ENCODE data around the gene SLC2A9. TPM values are rescaled to one million over a fixed set of nuclear protein-coding genes. Genes with fewer than 3 reads are reported as not detected.
"Not testable (repeated sequence)": the region's sequence is repeated elsewhere in the genome, so short reads cannot be mapped to it uniquely, and the experiment has no call there.

SLC2A9 gene
- total and polyA plus RNA-seq, 2 of the 13 experiments (the other 11 are each of a cell fraction or from before 2014, with no cell fraction given) = 36.2 to 42.3 TPM

DNA sequence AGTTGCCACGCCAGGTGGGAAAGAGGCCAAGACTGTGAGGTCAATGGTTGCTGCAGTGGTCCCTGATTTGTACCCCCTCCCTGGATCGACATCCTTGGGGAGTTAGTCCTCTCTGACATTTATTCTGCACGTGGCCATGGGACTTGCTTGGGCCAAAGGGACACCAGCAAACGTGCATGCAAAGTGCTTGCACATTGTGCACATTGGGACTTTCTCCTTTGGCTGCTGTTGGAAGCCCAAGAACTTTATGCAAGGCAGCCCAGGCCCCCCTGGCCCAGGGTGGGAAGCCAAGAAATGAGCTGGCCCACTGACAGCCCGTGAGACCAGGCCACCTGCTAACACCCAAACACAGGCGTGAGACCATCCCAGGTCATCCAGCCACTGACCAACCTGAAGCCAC, 38.1 kb downstream of the SLC2A9 start:
- in situ Hi-C loops (cut with HindIII; ENCODE audit: extremely low pct_ligation_motif_present, low pct_unique_long_range_greater_than_20kb) = no loop called here
- no peaks in the 10 kb centered on the region for H3K27me3 ChIP-seq (ENCODE audit: control insufficient read depth in 1 of 2, insufficient read depth in 2 of 2, low read length in 2 of 2)
- no peaks in the 10 kb centered on the region for H3K4me1 ChIP-seq (ENCODE audit: insufficient read depth, low read length)
- no peak overlapping the region for H2AFZ ChIP-seq (ENCODE audit: low read length)
- H4K20me1 ChIP-seq (ENCODE audit: insufficient read depth, low read length) = peaks cover 7% of the 10 kb centered on the region; the same call in 1 of the 2 replicates
- no peak for DNase-seq (ENCODE audit: low spot score)
- TF ChIP-seq, protein P1, sequence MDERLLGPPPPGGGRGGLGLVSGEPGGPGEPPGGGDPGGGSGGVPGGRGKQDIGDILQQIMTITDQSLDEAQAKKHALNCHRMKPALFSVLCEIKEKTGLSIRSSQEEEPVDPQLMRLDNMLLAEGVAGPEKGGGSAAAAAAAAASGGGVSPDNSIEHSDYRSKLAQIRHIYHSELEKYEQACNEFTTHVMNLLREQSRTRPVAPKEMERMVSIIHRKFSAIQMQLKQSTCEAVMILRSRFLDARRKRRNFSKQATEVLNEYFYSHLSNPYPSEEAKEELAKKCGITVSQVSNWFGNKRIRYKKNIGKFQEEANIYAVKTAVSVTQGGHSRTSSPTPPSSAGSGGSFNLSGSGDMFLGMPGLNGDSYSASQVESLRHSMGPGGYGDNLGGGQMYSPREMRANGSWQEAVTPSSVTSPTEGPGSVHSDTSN (CRISPR knock-in tag; IDR thresholded peaks at IDR 0.05) = no peak
- no peak for TF ChIP-seq ZFP36 (IDR thresholded peaks at IDR 0.05; ENCODE audit: borderline replicate concordance, low read depth, low read length, partially characterized antibody)
- no peak for TF ChIP-seq GZF1 (CRISPR knock-in tag; IDR thresholded peaks at IDR 0.05)
- no peak for TF ChIP-seq ZBTB7A (CRISPR knock-in tag; IDR thresholded peaks at IDR 0.05)
- TF ChIP-seq ZNF878 (CRISPR knock-in tag; IDR thresholded peaks at IDR 0.05) = no peak
- TF ChIP-seq PLRG1 (conservative IDR thresholded peaks at IDR 0.05) = no peak
- TF ChIP-seq, protein P2, sequence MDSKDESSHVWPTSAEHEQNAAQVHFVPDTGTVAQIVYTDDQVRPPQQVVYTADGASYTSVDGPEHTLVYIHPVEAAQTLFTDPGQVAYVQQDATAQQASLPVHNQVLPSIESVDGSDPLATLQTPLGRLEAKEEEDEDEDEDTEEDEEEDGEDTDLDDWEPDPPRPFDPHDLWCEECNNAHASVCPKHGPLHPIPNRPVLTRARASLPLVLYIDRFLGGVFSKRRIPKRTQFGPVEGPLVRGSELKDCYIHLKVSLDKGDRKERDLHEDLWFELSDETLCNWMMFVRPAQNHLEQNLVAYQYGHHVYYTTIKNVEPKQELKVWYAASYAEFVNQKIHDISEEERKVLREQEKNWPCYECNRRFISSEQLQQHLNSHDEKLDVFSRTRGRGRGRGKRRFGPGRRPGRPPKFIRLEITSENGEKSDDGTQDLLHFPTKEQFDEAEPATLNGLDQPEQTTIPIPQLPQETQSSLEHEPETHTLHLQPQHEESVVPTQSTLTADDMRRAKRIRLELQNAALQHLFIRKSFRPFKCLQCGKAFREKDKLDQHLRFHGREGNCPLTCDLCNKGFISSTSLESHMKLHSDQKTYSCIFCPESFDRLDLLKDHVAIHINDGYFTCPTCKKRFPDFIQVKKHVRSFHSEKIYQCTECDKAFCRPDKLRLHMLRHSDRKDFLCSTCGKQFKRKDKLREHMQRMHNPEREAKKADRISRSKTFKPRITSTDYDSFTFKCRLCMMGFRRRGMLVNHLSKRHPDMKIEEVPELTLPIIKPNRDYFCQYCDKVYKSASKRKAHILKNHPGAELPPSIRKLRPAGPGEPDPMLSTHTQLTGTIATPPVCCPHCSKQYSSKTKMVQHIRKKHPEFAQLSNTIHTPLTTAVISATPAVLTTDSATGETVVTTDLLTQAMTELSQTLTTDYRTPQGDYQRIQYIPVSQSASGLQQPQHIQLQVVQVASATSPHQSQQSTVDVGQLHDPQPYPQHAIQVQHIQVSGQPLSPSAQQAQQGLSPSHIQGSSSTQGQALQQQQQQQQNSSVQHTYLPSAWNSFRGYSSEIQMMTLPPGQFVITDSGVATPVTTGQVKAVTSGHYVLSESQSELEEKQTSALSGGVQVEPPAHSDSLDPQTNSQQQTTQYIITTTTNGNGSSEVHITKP (CRISPR knock-in tag; IDR thresholded peaks at IDR 0.05; ENCODE audit: low read depth) = no peak
- TF ChIP-seq FOXM1 (CRISPR knock-in tag; IDR thresholded peaks at IDR 0.05) = no peak
- ATAC-seq = no peak
- no peaks in the 10 kb centered on the region for H3K79me2 ChIP-seq (ENCODE audit: insufficient read depth, low read length)
- no TSS peak for BruUV-seq (replicated peaks)
- POLR2A ChIA-PET = no interaction called here
- peaks cover 28 to 72% of the 10 kb centered on the region in 2 experiments for H3K36me3 ChIP-seq (replicated peaks in 1 of 2; ENCODE audit: control insufficient read depth in 1 of 2, insufficient read depth in 2 of 2, low read length in 2 of 2)
- no peak overlapping the region for H3K9ac ChIP-seq (ENCODE audit: insufficient read depth, low read depth, low read length)
- H3K27ac ChIP-seq (ENCODE audit: extremely low read length, insufficient read depth, low read length) = no peak overlapping the region
- CTCF ChIA-PET (ENCODE audit: low intra/inter-chr PET ratio, low total read pairs) = no interaction called here
- intact Hi-C loops (cut with micrococcal nuclease; ENCODE audit: unreplicated experiment) = no loop called here
- H3K4me3 ChIP-seq (replicated peaks in 1 of 3; ENCODE audit: insufficient read depth in 1 of 3, low read depth in 2 of 3, low read length in 3 of 3) = no peak overlapping the region
- no peak overlapping the region for H3K4me2 ChIP-seq (ENCODE audit: low read depth, low read length)
- FAIRE-seq = no peak
- WGBS (ENCODE audit: low lambda C conversion rate) = 100% methylated on average over 4 of the region's 6 CpGs
- H3K9me3 ChIP-seq (ENCODE audit: low read length) = no peaks in the 10 kb centered on the region

GRCh38 chr4:9981899-9982298, 39.4 kb downstream of the SLC2A9 start:
- H3K4me1 ChIP-seq (ENCODE audit: insufficient read depth, low read length); in situ Hi-C loops (cut with HindIII; ENCODE audit: extremely low pct_ligation_motif_present, low pct_unique_long_range_greater_than_20kb); CTCF ChIA-PET (ENCODE audit: low intra/inter-chr PET ratio, low total read pairs); H3K9ac ChIP-seq (ENCODE audit: insufficient read depth, low read depth, low read length); BruUV-seq (replicated peaks); H3K9me3 ChIP-seq (ENCODE audit: low read length); H3K79me2 ChIP-seq (ENCODE audit: insufficient read depth, low read length); intact Hi-C loops (cut with micrococcal nuclease; ENCODE audit: unreplicated experiment); FAIRE-seq; DNase-seq (ENCODE audit: low spot score); H3K4me3 ChIP-seq (replicated peaks in 1 of 3; ENCODE audit: insufficient read depth in 1 of 3, low read depth in 2 of 3, low read length in 3 of 3); H3K4me2 ChIP-seq (ENCODE audit: low read depth, low read length); H3K27ac ChIP-seq (ENCODE audit: extremely low read length, insufficient read depth, low read length); H4K20me1 ChIP-seq (ENCODE audit: insufficient read depth, low read length); POLR2A ChIA-PET; H2AFZ ChIP-seq (ENCODE audit: low read length); H3K27me3 ChIP-seq (ENCODE audit: control insufficient read depth in 1 of 2, insufficient read depth in 2 of 2, low read length in 2 of 2); ATAC-seq: not testable (repeated sequence)
- H3K36me3 ChIP-seq (replicated peaks in 1 of 2; ENCODE audit: control insufficient read depth in 1 of 2, insufficient read depth in 2 of 2, low read length in 2 of 2) = peaks cover 31 to 81% of the 10 kb centered on the region in 2 experiments
- WGBS (ENCODE audit: low lambda C conversion rate) = 97% methylated on average over 14 of the region's 14 CpGs

All from HepG2 (cell line).